ENCODE data around the gene ZIM2. TPM values are rescaled to one million over a fixed set of nuclear protein-coding genes. Genes with fewer than 3 reads are reported as not detected.
"Not testable (repeated sequence)": the region's sequence is repeated elsewhere in the genome, so short reads cannot be mapped to it uniquely, and the experiment has no call there.

Gene ZIM2
- total RNA-seq, 6 experiments from 2014 or later, result not detected

DNA sequence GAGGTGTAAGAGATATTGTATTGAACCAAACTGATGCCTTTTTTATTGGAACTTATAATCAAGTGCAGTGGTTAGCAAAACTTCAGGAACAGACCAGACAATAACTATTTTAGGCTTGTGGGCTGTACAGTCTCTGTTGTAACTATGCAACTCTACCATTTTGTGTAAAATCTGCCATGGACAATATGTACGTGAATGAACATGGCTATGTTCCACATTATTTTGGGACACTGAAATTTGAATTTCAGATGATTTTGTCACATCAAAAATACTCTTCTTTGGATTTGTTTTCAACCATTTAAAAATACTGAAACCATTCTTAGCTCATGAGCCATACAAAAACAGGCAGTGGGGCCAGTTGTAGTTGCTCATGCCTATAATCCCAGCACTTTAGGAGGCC, 27.9 kb upstream of the ZIM2 start:
- Mint-ChIP-seq H3K9me3 (peaks cover 66% of the 10 kb centered on the region), H3K27ac (no peak overlapping the region), H3K4me3 (no peak overlapping the region), H3K4me1 (ENCODE audit: low read depth) (no peaks in the 10 kb centered on the region), H3K27me3 (ENCODE audit: insufficient read depth) (no peaks in the 10 kb centered on the region), H3K36me3 (ENCODE audit: low read depth) (peaks cover 26% of the 10 kb centered on the region)
- TF ChIP-seq, protein P1, sequence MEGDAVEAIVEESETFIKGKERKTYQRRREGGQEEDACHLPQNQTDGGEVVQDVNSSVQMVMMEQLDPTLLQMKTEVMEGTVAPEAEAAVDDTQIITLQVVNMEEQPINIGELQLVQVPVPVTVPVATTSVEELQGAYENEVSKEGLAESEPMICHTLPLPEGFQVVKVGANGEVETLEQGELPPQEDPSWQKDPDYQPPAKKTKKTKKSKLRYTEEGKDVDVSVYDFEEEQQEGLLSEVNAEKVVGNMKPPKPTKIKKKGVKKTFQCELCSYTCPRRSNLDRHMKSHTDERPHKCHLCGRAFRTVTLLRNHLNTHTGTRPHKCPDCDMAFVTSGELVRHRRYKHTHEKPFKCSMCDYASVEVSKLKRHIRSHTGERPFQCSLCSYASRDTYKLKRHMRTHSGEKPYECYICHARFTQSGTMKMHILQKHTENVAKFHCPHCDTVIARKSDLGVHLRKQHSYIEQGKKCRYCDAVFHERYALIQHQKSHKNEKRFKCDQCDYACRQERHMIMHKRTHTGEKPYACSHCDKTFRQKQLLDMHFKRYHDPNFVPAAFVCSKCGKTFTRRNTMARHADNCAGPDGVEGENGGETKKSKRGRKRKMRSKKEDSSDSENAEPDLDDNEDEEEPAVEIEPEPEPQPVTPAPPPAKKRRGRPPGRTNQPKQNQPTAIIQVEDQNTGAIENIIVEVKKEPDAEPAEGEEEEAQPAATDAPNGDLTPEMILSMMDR (IDR thresholded peaks at IDR 0.05), result no peak
- no peak for DNase-seq

GRCh38 chr19:56866538-56866937, 26.0 kb upstream of the ZIM2 start:
- DNase-seq, result no peak
- peaks cover 21% of the 10 kb centered on the region for H3K36me3 Mint-ChIP-seq (ENCODE audit: low read depth)
- H3K9me3 Mint-ChIP-seq, result peaks cover 66% of the 10 kb centered on the region

GRCh38 chr19:56864443-56865125, 24.1 kb upstream of the ZIM2 start:
- H3K4me3 Mint-ChIP-seq, result no peak overlapping the region
- peaks cover 7% of the 10 kb centered on the region for H3K36me3 Mint-ChIP-seq (ENCODE audit: low read depth)
- TF ChIP-seq, protein P1 (IDR thresholded peaks at IDR 0.05), result no peak
- no peak for DNase-seq
- no peaks in the 10 kb centered on the region for H3K27me3 Mint-ChIP-seq (ENCODE audit: insufficient read depth)
- peaks cover 57% of the 10 kb centered on the region for H3K9me3 Mint-ChIP-seq
- no peak overlapping the region for H3K27ac Mint-ChIP-seq
- no peaks in the 10 kb centered on the region for H3K4me1 Mint-ChIP-seq (ENCODE audit: low read depth)

More at GRCh38 chr19:56866538-56866937, 26.0 kb upstream of the ZIM2 start:
- H3K27me3 Mint-ChIP-seq (ENCODE audit: insufficient read depth), result no peaks in the 10 kb centered on the region
- H3K4me3 Mint-ChIP-seq, result no peak overlapping the region
- H3K27ac Mint-ChIP-seq, result no peak overlapping the region
- TF ChIP-seq, protein P1 (IDR thresholded peaks at IDR 0.05), result no peak
- no peaks in the 10 kb centered on the region for H3K4me1 Mint-ChIP-seq (ENCODE audit: low read depth)

DNA sequence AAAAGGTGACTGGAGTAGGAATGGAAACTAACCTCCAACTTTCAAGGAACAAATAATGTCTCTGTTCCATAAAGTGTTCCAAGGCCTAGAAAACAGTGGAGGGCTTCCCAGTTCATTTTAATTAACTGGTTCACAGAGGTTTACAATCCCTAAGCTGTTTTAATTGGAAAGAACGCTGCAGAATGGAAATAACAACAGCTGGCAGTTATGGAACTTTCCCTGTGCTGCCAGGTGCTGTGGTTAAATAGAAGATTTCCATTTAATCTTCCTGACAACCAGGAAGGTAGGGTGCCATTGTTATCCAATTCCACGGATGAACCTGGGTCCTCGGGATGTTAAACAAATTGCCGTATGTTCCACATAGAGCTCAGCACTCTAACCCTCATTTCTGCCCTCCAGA, 22.2 kb upstream of the ZIM2 start:
- Mint-ChIP-seq H3K4me3 (no peak overlapping the region), H3K4me1 (ENCODE audit: low read depth) (no peaks in the 10 kb centered on the region), H3K36me3 (ENCODE audit: low read depth) (peaks cover 10% of the 10 kb centered on the region; the same call in 1 of the 2 replicates), H3K27ac (no peak overlapping the region), H3K27me3 (ENCODE audit: insufficient read depth) (no peaks in the 10 kb centered on the region), H3K9me3 (peaks cover 52% of the 10 kb centered on the region)
- no peak for DNase-seq
- TF ChIP-seq, protein P1 (IDR thresholded peaks at IDR 0.05), result no peak

- not testable (repeated sequence) for H3K36me3 Mint-ChIP-seq (ENCODE audit: low read depth); H3K27me3 Mint-ChIP-seq (ENCODE audit: insufficient read depth); H3K4me1 Mint-ChIP-seq (ENCODE audit: low read depth); H3K27ac Mint-ChIP-seq; H3K4me3 Mint-ChIP-seq; DNase-seq
- H3K9me3 Mint-ChIP-seq, result peaks cover 62% of the 10 kb centered on the region
These were observed 19.9 kb upstream of the ZIM2 start for GRCh38 chr19:56860409-56860808.

DNA sequence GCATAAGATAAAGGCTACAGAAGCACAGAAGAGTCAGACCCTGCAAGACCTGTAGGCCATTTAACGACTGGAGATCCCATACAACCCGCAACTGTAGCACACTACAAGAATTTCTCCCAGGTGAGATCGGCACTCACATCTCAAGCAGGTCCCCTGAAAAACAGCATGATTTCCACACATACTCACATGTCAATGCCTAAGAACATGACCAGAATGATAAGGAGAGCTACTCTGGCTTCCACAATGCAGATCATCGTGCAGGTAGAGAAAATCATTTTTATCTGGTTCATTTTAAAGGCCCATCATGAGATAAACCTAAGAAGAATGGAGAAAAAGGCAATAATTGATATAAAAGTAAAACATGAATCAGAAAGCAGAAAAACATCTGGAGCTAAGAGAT, 17.5 kb upstream of the ZIM2 start:
- peaks cover 63% of the 10 kb centered on the region for H3K9me3 Mint-ChIP-seq
- H3K27ac Mint-ChIP-seq, result no peak overlapping the region

More for the DNA sequence above, 17.5 kb upstream of the ZIM2 start:
- peaks cover 4% of the 10 kb centered on the region; the same call in 1 of the 2 replicates for H3K36me3 Mint-ChIP-seq (ENCODE audit: low read depth)
- no peak for DNase-seq
- H3K4me3 Mint-ChIP-seq, result no peak overlapping the region
- no peaks in the 10 kb centered on the region for H3K27me3 Mint-ChIP-seq (ENCODE audit: insufficient read depth)
- TF ChIP-seq, protein P1 (IDR thresholded peaks at IDR 0.05), result no peak
- H3K4me1 Mint-ChIP-seq (ENCODE audit: low read depth), result no peaks in the 10 kb centered on the region

Data from HFFc6 (cell line).